G401 (cell line): Measurements from ENCODE around the gene CPED1. TPM values are rescaled to one million over a fixed set of nuclear protein-coding genes. Genes with fewer than 3 reads are reported as not detected.
"Not testable (repeated sequence)": the region's sequence is repeated elsewhere in the genome, so short reads cannot be mapped to it uniquely, and the experiment has no call there.

Source experiments
- DNase-seq: peaks from one replicate; pipeline ENCODE4 v3.0.0-alpha.2; 2015; ENCODE audit warnings: low spot score
- in situ Hi-C: cut with HindIII; loops from 2 replicates; pipeline ENCODE4 v1.10.0; 2016; ENCODE audit warnings: low sequenced_read_pairs, mixed read lengths
- total RNA-seq: library from RNA; depleted of rRNA; stranded (reverse); fragments of >200 nt; shearing (Covaris generic); gene quantifications from 2 replicates; pipeline ENCODE4 v1.2.3, GENCODE V29; 2014

The CPED1 gene
- total RNA-seq, 1 experiment from 2014 or later = 30.7 TPM

DNA sequence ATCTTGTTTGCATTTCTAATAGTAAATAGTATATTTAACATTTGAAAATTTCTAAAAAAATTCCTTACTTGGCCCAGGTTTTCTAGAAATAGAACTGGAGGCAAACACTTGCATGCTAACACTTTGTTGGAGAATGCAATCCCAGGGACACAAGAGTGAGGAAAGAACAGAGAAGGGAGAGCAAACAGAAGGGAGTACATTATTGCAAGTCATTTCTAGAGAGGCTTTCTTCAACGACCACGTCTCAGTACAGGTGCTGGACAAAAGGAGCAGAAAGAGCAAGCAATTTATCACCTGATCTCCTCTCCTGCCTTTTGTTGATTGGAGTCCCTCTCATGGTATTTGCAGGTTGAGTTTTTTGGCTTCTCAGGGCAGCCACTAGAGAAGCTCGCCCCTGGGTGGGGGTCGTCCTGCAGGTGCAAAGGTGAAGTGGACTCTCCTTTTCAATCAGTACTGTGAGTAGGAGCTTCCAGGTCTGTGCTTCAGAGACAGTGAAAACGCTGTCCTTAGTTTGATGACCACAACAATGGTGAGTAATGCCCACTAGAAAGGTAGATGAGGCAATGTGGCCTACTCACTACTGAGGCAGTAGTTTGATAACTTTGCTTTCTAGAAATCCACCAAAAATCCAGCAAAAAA lies 5.2 kb downstream of the CPED1 start:
- in situ Hi-C loops = no loop called here
- DNase-seq = no peak

DNA sequence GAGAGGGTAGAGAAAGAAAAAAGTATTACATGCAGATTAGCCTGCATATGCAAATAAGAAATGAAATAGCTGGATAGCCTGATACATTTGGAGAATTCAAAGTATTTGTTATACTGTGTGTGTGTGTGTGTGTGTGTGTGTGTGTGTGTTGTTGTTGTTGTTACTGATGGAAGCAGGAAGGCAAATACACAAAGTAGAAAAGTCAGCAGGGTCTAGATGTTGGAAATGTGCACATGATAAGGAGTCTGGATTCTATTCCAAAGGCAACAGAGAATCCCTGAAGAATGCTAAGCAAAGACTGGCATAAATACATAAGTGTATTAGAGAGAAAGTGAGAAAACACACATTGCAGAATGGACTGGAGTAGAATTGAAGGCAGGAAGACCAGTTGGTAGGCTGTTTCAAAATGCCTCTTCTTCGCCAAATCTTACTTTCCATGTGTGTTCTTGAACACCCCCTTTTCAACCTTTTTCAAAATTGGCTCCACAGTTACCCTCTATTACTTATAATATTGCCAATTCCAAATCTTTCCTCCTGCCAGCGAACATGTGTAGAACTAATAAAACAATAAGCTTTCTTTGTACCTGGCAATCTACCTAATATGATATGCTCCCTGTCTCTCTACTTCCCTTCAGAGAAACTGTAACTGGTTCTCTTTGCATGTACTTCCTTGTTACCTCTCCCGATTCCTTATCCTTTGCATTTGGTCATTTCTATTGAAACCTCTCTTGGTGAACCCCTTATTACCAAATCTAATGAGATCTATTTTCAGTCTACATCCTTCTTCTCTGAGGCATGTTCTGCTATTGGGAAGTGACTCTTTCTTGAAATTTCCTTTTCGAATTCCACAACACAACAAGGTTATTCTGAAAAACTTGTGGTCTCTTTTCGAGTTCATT lies 6.2 kb downstream of the CPED1 start:
- DNase-seq = no peak
- in situ Hi-C loops = no loop called here

DNA sequence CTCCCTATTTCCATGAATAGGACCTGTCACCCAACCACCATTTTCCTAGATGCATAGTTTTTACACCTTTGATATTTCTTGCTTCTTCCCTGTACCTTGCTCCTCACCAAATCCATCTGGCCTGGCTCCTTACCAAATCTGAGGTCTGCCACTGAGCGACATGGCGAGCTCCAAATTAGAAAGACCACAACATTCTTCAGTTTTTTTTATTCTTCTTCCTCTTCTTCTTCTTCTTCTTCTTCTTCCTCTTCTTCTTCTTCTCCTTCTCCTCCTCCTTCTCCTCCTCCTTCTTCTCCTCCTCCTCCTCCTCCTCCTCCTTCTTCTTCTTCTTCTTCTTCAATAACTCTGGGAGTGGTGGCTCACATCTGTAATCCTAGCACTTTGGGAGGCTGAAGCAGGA lies 7.1 kb downstream of the CPED1 start:
- in situ Hi-C loops = no loop called here
- DNase-seq = peak; percentile 41

DNA sequence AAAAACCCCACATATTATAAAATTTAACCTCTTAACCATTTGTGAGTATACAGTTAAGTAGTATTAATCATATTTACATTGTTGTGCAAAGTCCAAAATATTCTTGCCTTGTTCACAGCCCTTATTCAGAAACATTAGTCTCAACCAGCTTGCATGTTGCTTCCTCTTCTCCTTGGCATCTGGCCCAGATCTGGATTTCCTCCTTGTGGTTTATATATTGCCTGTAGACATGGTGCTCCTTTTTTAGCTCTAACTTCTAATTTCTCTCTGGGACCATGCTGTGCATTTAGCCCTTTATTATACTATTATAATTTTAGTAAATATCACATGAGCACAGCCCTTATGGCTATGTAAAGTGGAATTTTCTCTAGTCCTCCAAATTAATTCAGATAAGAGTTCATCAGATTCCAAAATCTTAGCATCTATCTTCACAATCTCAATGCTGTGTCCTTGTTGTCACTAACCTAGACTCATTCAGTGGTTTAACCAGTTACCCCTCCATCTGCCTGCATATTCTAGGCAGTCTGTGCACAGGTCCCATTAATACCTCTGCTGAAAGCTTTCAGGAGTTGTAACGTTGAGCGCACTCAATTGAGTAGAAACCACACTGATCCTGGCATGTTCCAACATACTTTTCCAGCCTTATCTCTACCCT lies 7.9 kb downstream of the CPED1 start:
- peak; percentile 82 for DNase-seq
- in situ Hi-C loops = no loop called here

DNA sequence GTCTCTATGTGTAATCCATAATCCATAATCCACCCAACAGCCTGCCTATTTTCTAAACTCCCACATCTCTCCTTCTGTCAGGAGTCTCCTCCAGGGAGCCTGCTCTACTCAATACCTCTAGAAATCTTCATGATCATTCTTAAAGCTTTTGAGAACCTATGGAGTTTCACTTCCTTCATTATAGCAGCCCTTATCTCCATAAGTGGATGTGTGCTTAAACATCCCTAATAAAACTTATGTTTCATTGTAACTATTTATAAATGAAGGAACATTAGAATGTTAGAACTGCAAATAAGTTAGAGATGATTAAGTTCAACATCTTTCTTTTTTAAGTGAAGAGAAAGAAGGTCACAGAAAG lies 8.5 kb downstream of the CPED1 start:
- in situ Hi-C loops = no loop called here
- DNase-seq = no peak

DNA sequence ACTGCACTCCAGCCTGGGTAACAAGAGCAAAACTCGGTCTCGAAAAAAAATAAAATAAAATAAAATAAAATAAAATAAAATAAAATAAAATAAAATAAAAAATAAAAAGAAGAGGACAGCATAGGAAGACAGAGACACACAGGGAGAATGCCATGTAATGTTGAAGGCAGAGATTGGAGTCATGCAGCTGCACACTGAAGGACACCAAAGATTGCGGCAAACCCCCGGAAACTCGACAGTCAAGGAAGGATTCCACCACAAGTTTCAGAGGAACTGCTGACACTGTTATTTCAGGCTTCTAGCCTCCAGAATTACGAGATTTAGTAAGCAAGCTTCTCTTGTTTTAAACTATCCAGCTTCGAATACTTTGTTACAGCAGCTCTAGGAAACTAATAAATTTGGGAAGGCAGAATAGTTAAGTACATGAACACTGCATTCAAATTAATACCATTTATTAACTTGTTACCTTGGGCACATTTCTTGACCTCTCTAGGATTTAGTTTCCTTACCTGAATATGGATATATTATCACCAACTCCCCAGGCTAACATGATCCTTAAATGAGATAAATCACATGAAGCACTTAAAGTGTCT lies 9.5 kb downstream of the CPED1 start:
- in situ Hi-C loops = no loop called here
- DNase-seq = no peak

DNA sequence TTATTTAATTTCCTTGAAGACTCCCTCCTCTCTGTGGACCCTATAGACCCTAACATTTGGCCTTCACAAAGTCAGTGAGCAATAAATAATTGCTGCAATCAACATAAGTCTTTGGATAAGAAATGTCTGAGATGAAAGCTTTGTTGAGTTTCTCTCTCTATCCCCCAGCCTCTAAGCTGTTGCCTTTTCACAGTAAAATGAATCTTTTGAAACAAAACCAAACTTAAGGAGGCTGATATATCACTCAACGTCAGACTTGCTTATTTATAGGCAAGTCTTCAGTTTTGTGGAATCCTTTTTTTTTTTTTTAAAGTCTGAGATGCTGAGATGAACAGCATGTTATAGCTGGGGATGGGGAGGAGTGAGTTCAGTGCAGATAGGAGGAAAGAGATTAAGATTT lies 10.0 kb downstream of the CPED1 start:
- in situ Hi-C loops = no loop called here
- DNase-seq = no peak

DNA sequence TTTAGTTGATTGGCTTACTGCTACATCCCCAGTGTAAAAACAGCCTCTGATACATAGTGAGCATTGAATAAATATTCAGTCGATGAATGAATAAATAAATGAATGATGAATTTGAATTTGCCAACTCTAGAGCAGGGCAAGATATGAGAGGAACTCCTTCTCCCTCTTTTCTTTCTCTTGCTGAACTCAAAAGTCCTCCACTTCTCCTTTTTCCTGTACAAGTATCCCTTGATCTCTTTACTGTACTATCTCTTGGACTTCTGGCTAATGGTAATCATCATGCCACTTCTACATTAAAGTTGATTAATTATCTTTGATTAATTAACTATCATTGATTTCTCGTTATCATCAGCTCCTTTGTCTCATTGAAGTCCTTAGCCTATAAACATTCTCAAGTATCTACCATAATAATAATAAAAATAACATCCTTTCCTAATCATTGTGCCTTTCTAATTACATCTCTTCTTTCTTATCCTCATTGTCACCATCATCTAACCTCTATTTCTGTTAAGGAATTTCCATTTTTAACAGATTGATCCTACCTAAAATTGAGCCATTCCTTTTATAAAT lies 10.6 kb downstream of the CPED1 start:
- no peak for DNase-seq
- in situ Hi-C loops = no loop called here

DNA sequence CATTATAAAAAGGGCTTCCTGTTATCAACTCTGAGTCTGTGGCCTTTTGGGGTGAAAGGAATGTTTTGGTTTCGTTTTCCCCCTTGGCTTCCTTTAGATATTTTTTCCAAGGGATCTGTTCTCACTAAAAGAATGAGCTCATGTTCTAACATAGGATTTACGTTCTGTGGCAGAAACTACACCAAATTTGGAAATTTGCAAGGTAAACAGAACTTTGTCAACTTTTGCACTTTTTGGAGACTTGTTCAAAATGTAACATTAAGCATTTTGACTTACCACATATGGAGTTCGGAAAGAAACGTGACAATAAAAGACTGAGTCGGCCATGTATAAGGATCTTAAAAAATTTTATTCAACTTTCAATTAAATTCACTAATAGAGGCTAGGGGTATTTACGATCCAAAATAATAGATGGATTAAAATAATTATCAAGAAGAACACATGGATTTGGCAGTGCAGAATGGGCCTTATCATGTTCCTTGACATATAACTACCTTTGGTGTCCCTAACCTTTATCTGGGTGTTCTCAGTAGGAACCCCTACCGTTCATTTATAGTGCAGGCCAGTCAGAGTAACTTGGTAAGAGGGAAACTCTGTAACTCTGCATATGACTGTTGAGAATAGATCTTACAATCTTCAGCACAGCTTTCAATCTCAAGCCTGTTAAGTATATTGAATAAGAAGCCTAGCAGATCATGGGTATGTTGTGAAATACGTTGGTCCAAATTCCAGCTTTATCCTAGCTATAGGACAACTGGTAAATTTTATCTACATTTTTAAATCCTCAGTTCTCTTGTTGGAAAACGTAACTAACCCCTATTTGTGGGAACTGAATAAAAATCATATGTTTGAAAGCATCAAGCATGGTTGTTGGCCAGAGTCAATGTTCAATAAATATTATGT lies 11.8 kb downstream of the CPED1 start:
- in situ Hi-C loops = no loop called here
- DNase-seq = no peak

DNA sequence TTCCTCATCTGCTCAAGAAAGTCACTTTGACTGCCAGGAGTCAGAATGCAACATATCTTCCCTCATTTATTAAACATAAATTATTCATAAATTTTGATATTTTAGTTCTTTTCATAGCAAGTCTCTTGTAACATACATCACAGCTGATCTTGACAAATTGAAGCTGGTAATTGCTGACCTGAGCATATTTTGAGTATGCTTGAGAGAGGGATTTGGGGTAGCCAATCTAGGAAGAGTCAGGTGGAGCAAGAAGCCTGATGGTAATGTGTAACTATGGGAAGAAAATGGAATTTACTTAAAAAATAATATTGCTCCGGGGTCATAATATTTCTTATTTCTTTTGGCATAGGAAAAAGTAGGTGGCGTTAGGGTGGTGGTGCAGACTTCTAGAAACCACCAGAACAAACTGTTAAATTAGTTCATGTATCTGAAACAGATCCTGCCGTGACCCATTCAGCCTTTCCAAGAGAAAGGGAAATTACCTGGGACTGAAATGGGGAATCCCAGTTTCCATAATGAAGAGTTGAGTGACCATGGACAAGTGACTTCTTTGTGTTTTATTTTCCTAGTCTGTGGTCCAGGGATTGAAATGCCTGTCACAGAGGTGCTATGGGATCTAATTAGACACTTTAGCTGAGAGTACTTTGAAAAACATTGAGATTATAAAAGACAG lies 12.9 kb downstream of the CPED1 start:
- in situ Hi-C loops = no loop called here
- DNase-seq = no peak

DNA sequence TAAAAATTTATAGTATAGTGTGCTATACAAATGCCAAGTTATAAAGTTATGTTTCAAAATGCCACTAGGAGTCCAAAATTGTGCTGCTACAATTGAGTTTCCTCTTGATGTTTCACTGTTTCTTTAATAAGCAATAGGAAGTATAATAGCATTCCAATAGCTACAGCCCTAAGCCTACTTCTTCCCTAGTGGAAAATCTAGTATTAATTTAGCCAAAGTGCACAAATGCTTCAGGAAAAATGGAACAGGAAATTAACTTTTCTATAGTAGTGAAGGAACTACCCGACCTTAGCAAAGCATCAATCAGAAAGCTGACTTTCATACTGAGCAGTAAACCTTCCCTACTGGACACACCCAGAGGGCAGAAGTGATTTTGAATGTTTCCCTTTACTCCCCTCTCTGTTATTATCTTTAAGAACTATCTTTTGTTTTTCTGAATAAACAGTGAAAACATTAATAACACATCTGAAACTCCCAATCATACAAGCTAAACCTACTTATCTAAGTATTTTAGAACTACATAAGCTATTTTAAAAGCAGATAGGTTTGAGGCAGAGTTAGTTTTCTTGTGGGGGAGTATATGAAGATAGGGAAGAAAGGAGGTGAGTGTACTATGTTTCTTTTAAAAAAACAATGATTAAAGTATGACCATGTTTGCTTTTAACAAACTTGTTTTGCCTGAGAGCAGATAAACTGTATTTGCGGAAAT lies 13.7 kb downstream of the CPED1 start:
- in situ Hi-C loops = no loop called here

DNA sequence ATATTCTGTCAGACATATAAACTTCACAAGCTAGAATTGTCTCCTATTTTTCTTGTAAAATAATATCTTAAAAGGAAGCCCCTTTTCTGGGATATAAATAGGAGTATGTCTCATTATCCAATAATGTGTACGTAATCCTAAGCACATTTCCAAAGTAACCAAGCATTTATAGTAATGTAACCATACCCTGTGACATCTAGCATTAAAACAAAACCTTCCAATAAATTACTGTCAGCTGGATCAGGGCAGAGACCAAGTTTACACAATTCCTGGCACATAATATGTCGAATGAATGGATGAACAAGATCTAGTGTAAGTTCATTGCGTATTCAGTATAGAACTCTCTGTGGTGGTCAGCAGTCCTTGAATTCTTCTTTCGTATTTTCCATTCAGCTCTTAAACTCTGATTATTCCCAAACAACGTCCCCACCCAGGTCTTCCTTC lies 14.3 kb downstream of the CPED1 start:
- in situ Hi-C loops = no loop called here
- DNase-seq = no peak

More for the DNA sequence above, 13.7 kb downstream of the CPED1 start:
- no peak for DNase-seq

DNA sequence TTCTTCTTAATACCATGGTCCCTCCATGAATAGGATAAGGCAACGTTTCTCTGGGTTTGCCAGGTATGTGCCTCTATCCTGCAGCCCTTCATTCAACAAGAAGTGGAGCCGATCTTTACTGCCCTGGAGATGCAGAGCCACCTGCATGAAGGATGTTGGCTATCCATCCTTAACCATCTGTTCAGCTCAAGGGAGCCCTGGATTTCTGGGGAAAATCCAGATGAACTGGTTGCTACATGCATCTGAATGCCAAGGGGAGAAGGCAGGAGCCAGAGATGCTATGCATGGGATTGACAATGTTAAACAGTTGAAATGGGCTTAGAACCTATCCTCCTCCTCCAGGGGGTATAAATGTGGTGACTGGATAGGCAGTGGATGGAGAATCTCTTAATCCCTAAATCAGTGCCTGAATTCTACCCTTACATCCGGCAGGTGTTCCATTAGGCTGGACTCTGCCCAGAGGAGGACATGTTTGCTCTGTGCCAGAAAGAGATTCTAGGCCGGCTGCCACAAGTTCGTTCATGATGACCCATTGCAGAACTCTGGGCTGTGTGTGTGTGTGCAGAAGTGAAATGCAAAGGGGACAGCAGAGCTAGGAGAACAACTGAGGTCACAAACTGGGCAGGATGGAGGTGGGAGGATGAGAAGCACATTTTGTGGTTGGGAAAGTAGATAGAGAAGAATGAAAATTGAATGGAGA lies 15.6 kb downstream of the CPED1 start:
- in situ Hi-C loops = no loop called here
- peak; percentile 91 for DNase-seq

DNA sequence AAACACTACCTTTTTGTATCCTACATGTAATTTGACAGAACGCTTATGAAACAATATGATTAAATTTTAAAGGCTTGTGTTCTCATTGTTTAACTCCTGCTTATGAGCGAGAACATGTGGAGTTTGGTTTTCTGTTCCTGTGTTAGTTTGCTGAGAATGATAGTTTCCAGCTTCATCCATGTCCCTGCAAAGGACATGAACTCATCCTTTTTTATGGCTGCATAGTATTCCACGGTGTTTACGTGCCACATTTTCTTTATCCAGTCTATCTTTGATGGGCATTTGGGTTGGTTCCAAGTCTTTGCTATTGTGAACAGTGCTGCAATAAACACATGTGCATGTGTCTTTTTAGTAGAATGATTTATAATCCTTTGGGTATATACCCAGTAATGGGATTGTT lies 16.5 kb downstream of the CPED1 start:
- in situ Hi-C loops, DNase-seq: not testable (repeated sequence)

DNA sequence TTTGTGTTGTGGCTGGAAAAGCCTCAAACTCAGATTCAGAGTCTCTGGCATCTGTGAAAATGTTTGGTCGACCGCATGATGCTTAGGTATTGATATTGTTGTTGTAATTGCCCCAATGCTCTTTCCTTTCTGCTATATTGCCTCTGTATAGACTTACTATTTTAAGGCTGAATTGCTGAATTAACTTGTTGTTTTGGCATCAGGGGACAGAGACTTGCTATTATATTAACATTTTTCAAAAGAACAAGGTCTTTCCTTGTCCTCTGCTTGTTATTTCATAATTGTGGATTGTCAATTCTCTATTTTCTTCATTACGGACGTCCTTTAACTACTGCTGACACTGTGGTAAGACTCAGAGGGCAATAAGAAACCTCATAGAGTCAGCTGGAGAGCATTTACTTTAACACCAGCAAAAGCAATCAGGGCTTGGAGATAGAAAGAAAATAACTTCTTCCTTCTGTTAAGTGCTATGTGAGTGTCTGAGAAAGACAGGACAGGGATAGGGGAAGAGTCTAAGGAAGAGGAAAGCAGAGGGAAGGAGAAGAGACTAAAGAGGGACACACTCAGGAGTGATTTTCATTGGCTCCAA lies 17.6 kb downstream of the CPED1 start:
- in situ Hi-C loops = no loop called here
- DNase-seq = no peak

DNA sequence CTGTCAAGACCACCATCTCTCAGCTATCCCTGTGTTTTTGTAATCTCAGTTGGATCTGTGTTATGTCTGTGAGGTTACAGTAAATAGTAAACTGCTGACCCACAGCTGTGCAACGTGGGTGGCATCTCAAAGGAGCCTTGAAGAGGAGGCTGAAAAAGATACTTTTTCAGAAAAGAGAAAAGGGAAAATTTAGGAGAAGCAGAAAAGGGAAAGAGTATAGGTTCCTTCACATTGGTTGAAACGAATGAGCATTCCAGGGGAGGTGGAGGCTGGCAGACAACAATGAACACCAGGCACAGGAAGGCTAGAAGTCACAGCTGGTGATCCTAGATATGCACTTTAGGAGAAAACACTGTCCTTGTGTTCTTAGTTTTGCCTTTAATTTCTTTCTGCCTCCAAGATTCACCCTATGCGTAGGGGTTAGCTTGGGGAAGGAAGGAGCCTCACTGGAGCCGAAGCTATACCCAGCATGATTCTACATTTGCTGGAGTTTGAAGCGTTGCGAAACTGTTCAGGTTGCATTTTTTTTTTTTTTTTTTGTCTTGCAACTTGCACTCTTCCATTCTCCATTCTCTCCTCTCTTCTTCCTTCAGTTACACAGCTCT lies 18.3 kb downstream of the CPED1 start:
- no peak for DNase-seq
- in situ Hi-C loops = no loop called here
